DOHH2 (cell line): ENCODE data around the gene ADSL.

Experiments used
- H3F3A ChIP-seq: fragments of 200-600 bp; sonication (generic), shearing (Covaris generic); 2 replicates; pipeline ENCODE4 v1.6.0; 2016; ENCODE audit warnings: antibody characterized with exemption, mild to moderate bottlenecking; ENCODE audit not compliant: control insufficient read depth, insufficient read depth
- H3K27ac ChIP-seq: fragments of 200-600 bp; sonication (generic); 2 replicates; pipeline ENCODE4 v1.5.1; 2014; ENCODE audit warnings: low read depth, mild to moderate bottlenecking, low read length, moderate library complexity
- H3K27me3 ChIP-seq: fragments of 200-600 bp; sonication (generic); 2 replicates; pipeline ENCODE4 v1.6.1; 2014; ENCODE audit warnings: mild to moderate bottlenecking, low read length, mixed read lengths; ENCODE audit not compliant: control insufficient read depth
- H3K36me3 ChIP-seq: fragments of 200-600 bp; sonication (generic); 2 replicates; pipeline ENCODE4 v1.6.1; 2014; ENCODE audit warnings: mild to moderate bottlenecking, low read length, moderate library complexity, mixed read lengths; ENCODE audit not compliant: control insufficient read depth
- H3K4me1 ChIP-seq: fragments of 200-600 bp; sonication (generic); 2 replicates; pipeline ENCODE4 v1.6.1; 2014; ENCODE audit warnings: mild to moderate bottlenecking, low read length, mixed read lengths; ENCODE audit not compliant: control insufficient read depth
- H3K4me2 ChIP-seq: fragments of 200-600 bp; sonication (generic); 2 replicates; pipeline ENCODE4 v1.6.0; 2014; ENCODE audit warnings: mild to moderate bottlenecking, low read length, moderate library complexity
- H3K4me3 ChIP-seq: fragments of 200-600 bp; sonication (generic); 2 replicates; pipeline ENCODE4 v1.5.1; 2014; ENCODE audit warnings: mild to moderate bottlenecking, low read length, mixed read lengths
- H3K79me2 ChIP-seq: fragments of 200-600 bp; sonication (generic); 2 replicates; pipeline ENCODE4 v1.6.1; 2014; ENCODE audit warnings: mild to moderate bottlenecking, low read length, mixed read lengths; ENCODE audit not compliant: control insufficient read depth
- H3K9me2 ChIP-seq: fragments of 200-600 bp; sonication (generic); replicated peaks from 2 replicates; pipeline ENCODE4 v1.6.1; 2014; ENCODE audit warnings: mild to moderate bottlenecking, low read length, mixed read lengths; ENCODE audit not compliant: control insufficient read depth
- H3K9me3 ChIP-seq: fragments of 200-600 bp; sonication (generic); 2 replicates; pipeline ENCODE4 v1.6.1; 2014; ENCODE audit warnings: antibody characterized with exemption, low read length, mixed read lengths; ENCODE audit not compliant: control insufficient read depth, insufficient read depth
- H4K20me1 ChIP-seq: fragments of 200-600 bp; sonication (generic); 2 replicates; pipeline ENCODE4 v1.6.0; 2014; ENCODE audit warnings: low read depth, mild to moderate bottlenecking, antibody characterized with exemption, low read length, moderate library complexity; ENCODE audit not compliant: control insufficient read depth, insufficient read depth
- CTCF ChIP-seq: fragments of 200-600 bp; sonication (generic); IDR thresholded peaks from one replicate; pipeline ENCODE4 v1.5.1; 2014; ENCODE audit warnings: antibody characterized with exemption, mild to moderate bottlenecking, low read depth, low read length; ENCODE audit not compliant: poor library complexity, severe bottlenecking
- EZH2phosphoT487 ChIP-seq: fragments of 200-600 bp; sonication (generic); IDR thresholded peaks from 2 replicates; pipeline ENCODE4 v1.6.1; 2017; ENCODE audit warnings: borderline replicate concordance, mild to moderate bottlenecking, antibody characterized with exemption, low read length, moderate library complexity, mixed read lengths

ADSL gene

GRCh38 chr22:40409613-40410113 lies 63.4 kb downstream of the ADSL start:
- peaks cover 19% of the 10 kb centered on the region for H3K79me2 ChIP-seq
- peak overlapping the region; percentile 94 for H3K27ac ChIP-seq
- no peaks in the 10 kb centered on the region for H3K9me3 ChIP-seq
- no peak overlapping the region for H3K4me2 ChIP-seq
- H3K36me3 ChIP-seq = peaks cover 85% of the 10 kb centered on the region
- no peaks in the 10 kb centered on the region for H3K27me3 ChIP-seq
- no peaks in the 10 kb centered on the region for H4K20me1 ChIP-seq
- peaks cover 48% of the 10 kb centered on the region for H3K4me1 ChIP-seq
- H3F3A ChIP-seq = peaks cover 30% of the 10 kb centered on the region
- no peak overlapping the region for H3K4me3 ChIP-seq
- no peak for TF ChIP-seq EZH2phosphoT487
- TF ChIP-seq CTCF = no peak
- H3K9me2 ChIP-seq = no peaks in the 10 kb centered on the region

GRCh38 chr22:40410272-40410671 lies 64.0 kb downstream of the ADSL start:
- TF ChIP-seq EZH2phosphoT487 (no peak), CTCF (no peak)
- Histone ChIP-seq H3F3A (peaks cover 34% of the 10 kb centered on the region), H3K4me2 (no peak overlapping the region), H3K9me3 (no peaks in the 10 kb centered on the region), H3K9me2 (no peaks in the 10 kb centered on the region), H3K4me1 (peaks cover 53% of the 10 kb centered on the region), H3K79me2 (peaks cover 19% of the 10 kb centered on the region), H3K4me3 (no peak overlapping the region), H4K20me1 (no peaks in the 10 kb centered on the region), H3K27me3 (no peaks in the 10 kb centered on the region), H3K36me3 (peaks cover 84% of the 10 kb centered on the region), H3K27ac (peak overlapping the region; percentile 94)

- Histone ChIP-seq H3K36me3 (peaks cover 82% of the 10 kb centered on the region), H3K27ac (peak overlapping the region; percentile 94), H3F3A (peaks cover 38% of the 10 kb centered on the region), H3K27me3 (no peaks in the 10 kb centered on the region), H4K20me1 (no peaks in the 10 kb centered on the region), H3K4me1 (peaks cover 60% of the 10 kb centered on the region), H3K4me2 (peak overlapping the region; percentile 98), H3K4me3 (no peak overlapping the region), H3K9me3 (no peaks in the 10 kb centered on the region), H3K9me2 (no peaks in the 10 kb centered on the region), H3K79me2 (peaks cover 20% of the 10 kb centered on the region)
- no peak for TF ChIP-seq EZH2phosphoT487
- TF ChIP-seq CTCF = no peak
Measured at GRCh38 chr22:40410731-40411505, 64.6 kb downstream of the ADSL start.
